H1 (cell line): ENCODE measurements around the gene CWH43. TPM values are rescaled to one million over a fixed set of nuclear protein-coding genes. Genes with fewer than 3 reads are reported as not detected.

Experiments
- CTCF ChIA-PET: fragments of 300-600 bp; sonication (Branson Sonifier 250); formaldehyde crosslinking; loops from one replicate; lab custom pipeline; 2021; ENCODE audit not compliant: partially characterized antibody; lab: Charles Lee
- POLR2A ChIA-PET: fragments of 300-600 bp; sonication (Branson Sonifier 250); formaldehyde crosslinking; loops from one replicate; lab custom pipeline; 2021; ENCODE audit warnings: inconsistent platforms; ENCODE audit not compliant: partially characterized antibody; lab: Charles Lee
- DNase-seq, 2 experiments: peaks; one replicate each; pipeline versions ENCODE4 v3.0.0 to v3.0.0-alpha.2; 2010 to 2022; ENCODE audit warnings: low spot score in 2 of 2, low read depth in 1 of 2, mixed read lengths in 1 of 2
- FAIRE-seq: peaks from 2 replicates; lab custom pipeline; 2011; peaks lifted over from hg19 to GRCh38; lab: Jason Lieb, UNC
- H2AFZ ChIP-seq: 2 replicates; pipeline ENCODE4 v1.8.1; 2012; ENCODE audit warnings: low read length, inconsistent platforms
- H2AK5ac ChIP-seq: 2 replicates; pipeline ENCODE4 v1.6.1; 2013; ENCODE audit warnings: low read depth, low read length
- H2BK120ac ChIP-seq: replicated peaks from 2 replicates; pipeline ENCODE3; 2013; ENCODE audit warnings: low read depth, low read length, inconsistent platforms
- H2BK12ac ChIP-seq: 2 replicates; pipeline ENCODE4 v1.6.1; 2013; ENCODE audit warnings: low read depth, low read length
- H2BK15ac ChIP-seq: 2 replicates; pipeline ENCODE4 v1.6.1; 2013; ENCODE audit warnings: low read length
- H2BK20ac ChIP-seq: 2 replicates; pipeline ENCODE4 v1.6.1; 2013; ENCODE audit warnings: low read length
- H2BK5ac ChIP-seq: 2 replicates; pipeline ENCODE4 v1.6.1; 2013; ENCODE audit warnings: low read depth, low read length
- H3K14ac ChIP-seq: 2 replicates; pipeline ENCODE4 v1.6.1; 2013; ENCODE audit warnings: inconsistent platforms; ENCODE audit not compliant: insufficient read length
- H3K18ac ChIP-seq: 2 replicates; pipeline ENCODE4 v1.6.1; 2013; ENCODE audit warnings: low read length; ENCODE audit errors: extremely low read depth
- H3K23ac ChIP-seq: 2 replicates; pipeline ENCODE4 v1.6.1; 2013; ENCODE audit warnings: inconsistent platforms; ENCODE audit not compliant: insufficient read length
- H3K23me2 ChIP-seq: 2 replicates; pipeline ENCODE4 v1.6.1; 2013; ENCODE audit warnings: low read depth, low read length
- H3K27ac ChIP-seq: 2 replicates; pipeline ENCODE4 v1.6.1; 2011; ENCODE audit warnings: low read depth, low read length, inconsistent platforms
- H3K27me3 ChIP-seq, 4 experiments: replicated peaks in 1 of 4; 1 replicate in 1 of 4; 2 replicates in 3 of 4; pipeline versions ENCODE4 v1.6.1 to v1.8.1; 2011 to 2013; ENCODE audit warnings: low read length in 3 of 4, mild to moderate bottlenecking in 3 of 4, inconsistent platforms in 2 of 4, mixed read lengths in 2 of 4, moderate library complexity in 1 of 4; ENCODE audit not compliant: control insufficient read depth in 3 of 4, insufficient read depth in 3 of 4; ENCODE audit errors: extremely low read depth in 1 of 4
- H3K36me3 ChIP-seq, 4 experiments: 2 replicates each; pipeline versions ENCODE4 v1.6.1 to v1.8.1; 2011 to 2013; ENCODE audit warnings: mild to moderate bottlenecking in 4 of 4, low read length in 3 of 4, moderate library complexity in 2 of 4, control low read depth in 1 of 4, inconsistent platforms in 1 of 4; ENCODE audit not compliant: insufficient read depth in 4 of 4, control insufficient read depth in 2 of 4
- H3K4ac ChIP-seq: replicated peaks from 2 replicates; pipeline ENCODE3; 2013; ENCODE audit warnings: low read length, low read depth, mixed read lengths, inconsistent platforms; ENCODE audit not compliant: insufficient read length
- H3K4me1 ChIP-seq, 4 experiments: replicated peaks in 1 of 4; 1 replicate in 1 of 4; 2 replicates in 3 of 4; pipeline versions ENCODE4 v1.6.1 to v1.8.1; 2011 to 2013; ENCODE audit warnings: low read length in 3 of 4, inconsistent platforms in 2 of 4, mixed read lengths in 1 of 4; ENCODE audit not compliant: insufficient read depth in 4 of 4, control insufficient read depth in 3 of 4
- H3K4me2 ChIP-seq, 2 experiments: 2 replicates each; pipeline versions ENCODE4 v1.6.1 to v1.8.1; 2011 to 2013; ENCODE audit warnings: low read depth in 2 of 2, low read length in 2 of 2, control low read depth in 1 of 2, inconsistent platforms in 1 of 2, mild to moderate bottlenecking in 1 of 2; ENCODE audit not compliant: insufficient read depth in 1 of 2
- H3K4me3 ChIP-seq, 4 experiments: fragments of 200-600, 300-600 bp in 1 of 4; sonication (generic), shearing (Covaris generic), sonication (Bioruptor Twin) in 1 of 4; 2 replicates each; pipeline versions ENCODE4 v1.5.1 to v1.8.1; 2011 to 2016; ENCODE audit warnings: low read length in 4 of 4, low read depth in 3 of 4, control low read depth in 2 of 4, inconsistent platforms in 2 of 4, mild to moderate bottlenecking in 2 of 4, mixed read lengths in 1 of 4, moderate library complexity in 1 of 4; ENCODE audit not compliant: insufficient read depth in 2 of 4; ENCODE audit errors: extremely low read depth in 1 of 4
- H3K56ac ChIP-seq: replicated peaks from 2 replicates; pipeline ENCODE3; 2013; ENCODE audit warnings: low read depth, mild to moderate bottlenecking, mixed read lengths, low read length, inconsistent platforms; ENCODE audit not compliant: insufficient read length
- H3K79me1 ChIP-seq: 2 replicates; pipeline ENCODE4 v1.6.1; 2013; ENCODE audit warnings: low read depth, low read length, control low read depth
- H3K79me2 ChIP-seq, 2 experiments: 2 replicates each; pipeline versions ENCODE4 v1.6.1 to v1.8.1; 2012 to 2013; ENCODE audit warnings: low read length in 2 of 2, mild to moderate bottlenecking in 2 of 2, inconsistent platforms in 1 of 2; ENCODE audit not compliant: insufficient read depth in 2 of 2, control insufficient read depth in 1 of 2
- H3K9ac ChIP-seq, 4 experiments: replicated peaks in 1 of 4; 1 replicate in 1 of 4; 2 replicates in 3 of 4; pipeline versions ENCODE4 v1.6.1 to v1.8.1; 2011 to 2013; ENCODE audit warnings: low read depth in 3 of 4, low read length in 3 of 4, control low read depth in 2 of 4, mild to moderate bottlenecking in 2 of 4, moderate library complexity in 2 of 4, inconsistent platforms in 1 of 4; ENCODE audit errors: extremely low read depth in 1 of 4
- H3K9me3 ChIP-seq, 2 experiments: 2 replicates each; pipeline versions ENCODE4 v1.6.1 to v1.8.1; 2012 to 2013; ENCODE audit warnings: mild to moderate bottlenecking in 2 of 2, moderate library complexity in 2 of 2, control low read depth in 1 of 2, inconsistent platforms in 1 of 2, low read depth in 1 of 2, low read length in 1 of 2, mixed read lengths in 1 of 2; ENCODE audit not compliant: insufficient read depth in 2 of 2
- H4K20me1 ChIP-seq, 2 experiments: replicated peaks in 1 of 2; 2 replicates each; pipeline versions ENCODE3 to v1.8.1; 2011 to 2013; ENCODE audit warnings: inconsistent platforms in 2 of 2, low read length in 2 of 2, mild to moderate bottlenecking in 1 of 2; ENCODE audit not compliant: insufficient read depth in 2 of 2, control insufficient read depth in 1 of 2
- H4K5ac ChIP-seq: 2 replicates; pipeline ENCODE4 v1.6.1; 2013; ENCODE audit warnings: low read length, low read depth, mixed read lengths, inconsistent platforms; ENCODE audit not compliant: insufficient read length
- H4K8ac ChIP-seq: 2 replicates; pipeline ENCODE4 v1.8.0; 2013; ENCODE audit warnings: mild to moderate bottlenecking, moderate library complexity, low read length, inconsistent platforms; ENCODE audit not compliant: insufficient read depth; ENCODE audit errors: extremely low read depth
- H4K91ac ChIP-seq: replicated peaks from 2 replicates; pipeline ENCODE3; 2013; ENCODE audit warnings: low read length, mixed read lengths, inconsistent platforms; ENCODE audit not compliant: insufficient read length
- CREB1 ChIP-seq: IDR thresholded peaks from 2 replicates; pipeline ENCODE4 v1.6.1; 2012; ENCODE audit warnings: inconsistent platforms
- EZH2 ChIP-seq: fragments of 200-600 bp; sonication (generic); IDR thresholded peaks from 2 replicates; pipeline ENCODE4 v1.7.1; 2012; ENCODE audit warnings: low read depth, mild to moderate bottlenecking, moderate library complexity, low read length, inconsistent platforms; ENCODE audit not compliant: severe bottlenecking
- SUZ12 ChIP-seq: fragments of 200-600 bp; sonication (generic); IDR thresholded peaks from 2 replicates; pipeline ENCODE4 v1.6.1; 2012; ENCODE audit warnings: mild to moderate bottlenecking, inconsistent platforms, low read length, moderate library complexity, mixed read lengths
- TAF1 ChIP-seq: IDR thresholded peaks from 2 replicates; pipeline ENCODE4 v1.6.1; 2011; ENCODE audit warnings: mild to moderate bottlenecking, low read depth, low read length
- WGBS, 2 experiments: shearing (Covaris generic) in 1 of 2; methylation state at CpG; one replicate each; pipeline versions ENCODE4 v1.1.6 to v1.1.7; 2013 to 2015; ENCODE audit warnings: low lambda C conversion rate in 2 of 2, mixed read lengths in 2 of 2, inconsistent platforms in 1 of 2, low coverage in 1 of 2, missing lambda C conversion rate in 1 of 2; ENCODE audit not compliant: insufficient replicate concordance in 2 of 2, insufficient coverage in 1 of 2, insufficient read length in 1 of 2; ENCODE audit errors: extremely low coverage in 1 of 2, missing lambda C conversion rate in 1 of 2; 5-methylcytosine and 5-hydroxymethylcytosine counted together
- polyA plus RNA-seq, 7 experiments: library from polyadenylated mRNA; depleted of rRNA in 3 of 7; stranded (reverse) in 5 of 7; unstranded in 2 of 7; fragments of >200 nt in 5 of 7; fragments of 200-250 nt in 2 of 7; gene quantifications; 1 replicate in 5 of 7; 2 replicates in 1 of 7; 4 replicates in 1 of 7; pipeline versions ENCODE4 v1.2.1 to v1.2.3, GENCODE V29; 2011 to 2013; ENCODE audit warnings: missing spikeins in 2 of 7, mixed read lengths in 2 of 7
- total RNA-seq: library from RNA; stranded (reverse); fragmentation: NEBNext Ultra II Directional; extraction: Animal tissue kit (Norgen Biotek cat#: 25700); gene quantifications from 2 replicates; pipeline ENCODE4 v1.2.1, GENCODE V29; 2021

The CWH43 gene
- total and polyA plus RNA-seq, 2 of the 8 experiments (the other 6 are each of a cell fraction or from before 2014, with no cell fraction given): not detected

- no peak overlapping the region for H2BK120ac ChIP-seq
- H3K4ac ChIP-seq: no peak overlapping the region
- no peak for FAIRE-seq
- H3K79me1 ChIP-seq: no peaks in the 10 kb centered on the region
- H4K8ac ChIP-seq: no peak overlapping the region
- no peak overlapping the region for H2BK20ac ChIP-seq
- CTCF ChIA-PET: interaction anchor here (11.1 kb wide), 1 partner anchor 16 kb away, joined by 101 read pairs; no protein-coding TSS in a partner anchor
- no peak for DNase-seq
- H4K20me1 ChIP-seq: no peaks in the 10 kb centered on the region
- POLR2A ChIA-PET: no interaction called here
- 87% methylated on average over 2 of the region's 2 CpGs; no CpG with 5 or more reads in 1 of the 2 experiments for WGBS, 2 experiments
- H2BK12ac ChIP-seq: no peak overlapping the region
- H3K4me1 ChIP-seq: peaks cover 2 to 11% (median 3%) of the 10 kb centered on the region in 4 experiments; a peak in 5 of 7 replicates
- H3K18ac ChIP-seq: no peak overlapping the region
- no peak overlapping the region for H3K23ac ChIP-seq
- H3K4me2 ChIP-seq: no peak overlapping the region
- H2AFZ ChIP-seq: no peak overlapping the region
- no peak overlapping the region for H4K5ac ChIP-seq
- no peak overlapping the region for H3K56ac ChIP-seq
- H2AK5ac ChIP-seq: no peak overlapping the region
- H3K9me3 ChIP-seq: no peaks in the 10 kb centered on the region
- no peak overlapping the region for H3K4me3 ChIP-seq
- no peaks in the 10 kb centered on the region for H3K36me3 ChIP-seq
- H2BK15ac ChIP-seq: no peak overlapping the region; the same call in 1 of the 2 replicates
- TF ChIP-seq TAF1 (no peak), CREB1 (no peak), SUZ12 (no peak), EZH2 (no peak)
- no peaks in the 10 kb centered on the region for H3K27me3 ChIP-seq
- no peak overlapping the region for H3K14ac ChIP-seq
- no peak overlapping the region for H4K91ac ChIP-seq
- no peak overlapping the region for H3K9ac ChIP-seq
- H3K79me2 ChIP-seq: no peaks in the 10 kb centered on the region
- H3K23me2 ChIP-seq: no peaks in the 10 kb centered on the region
- H3K27ac ChIP-seq: no peak overlapping the region
- H2BK5ac ChIP-seq: no peak overlapping the region
Measured at GRCh38 chr4:48958582-48958981, 27.5 kb upstream of the CWH43 start.
